GM21528 (cell line): ENCODE results near the gene TOR1A.
A peak's percentile ranks its signal among the peaks of the same experiment; 100 is the strongest.

Experiments used
- ATAC-seq: cut with Tn5 transposase; IDR thresholded peaks from one replicate; pipeline ENCODE4 v1.9.1; 2021; ENCODE audit warnings: mild to moderate bottlenecking, moderate library complexity; ENCODE audit not compliant: unreplicated experiment, low FRiP score

TOR1A gene

DNA sequence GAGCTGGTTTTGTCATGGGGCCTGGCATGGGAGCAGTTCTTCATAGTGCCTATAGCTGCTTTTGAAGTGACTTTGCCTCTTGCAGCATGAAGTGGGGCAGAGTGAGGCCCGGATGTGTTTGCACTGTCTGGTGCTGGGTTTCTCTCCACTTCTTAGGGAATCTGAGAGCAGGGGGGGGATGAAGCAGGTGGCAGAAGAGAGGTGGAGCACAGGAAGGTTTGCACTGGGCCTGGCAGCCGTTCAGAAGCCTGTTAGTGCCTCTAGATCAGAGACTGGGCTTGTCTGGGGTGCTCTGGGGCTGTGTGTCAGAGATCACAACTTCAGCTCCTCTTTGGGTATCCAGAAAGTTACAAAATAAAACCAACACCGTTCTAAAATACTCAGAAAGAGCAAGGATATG lies 29.7 kb upstream of the TOR1A start:
- no peak for ATAC-seq

GRCh38 chr9:129852579-129852978 lies 28.6 kb upstream of the TOR1A start:
- no peak for ATAC-seq

DNA sequence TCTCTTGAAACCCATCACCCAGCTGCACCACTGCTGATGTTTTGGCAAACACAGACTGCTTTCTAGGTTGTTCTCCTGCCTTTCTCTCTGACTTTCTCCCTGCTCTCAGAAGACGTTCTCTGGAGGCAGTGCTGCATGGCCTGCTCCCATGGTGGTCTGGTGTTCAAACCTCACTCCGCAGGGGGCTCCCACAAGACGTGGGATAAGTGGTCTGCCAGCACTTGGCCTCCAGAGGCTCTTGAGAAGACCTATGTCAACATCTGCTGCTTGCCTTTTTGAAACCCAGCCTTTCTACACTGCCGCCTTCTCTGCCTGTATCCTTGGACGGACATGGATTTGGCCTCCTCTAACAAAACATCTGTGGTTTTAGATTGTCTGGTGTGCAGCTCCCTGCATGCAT lies 27.9 kb upstream of the TOR1A start:
- no peak for ATAC-seq

DNA sequence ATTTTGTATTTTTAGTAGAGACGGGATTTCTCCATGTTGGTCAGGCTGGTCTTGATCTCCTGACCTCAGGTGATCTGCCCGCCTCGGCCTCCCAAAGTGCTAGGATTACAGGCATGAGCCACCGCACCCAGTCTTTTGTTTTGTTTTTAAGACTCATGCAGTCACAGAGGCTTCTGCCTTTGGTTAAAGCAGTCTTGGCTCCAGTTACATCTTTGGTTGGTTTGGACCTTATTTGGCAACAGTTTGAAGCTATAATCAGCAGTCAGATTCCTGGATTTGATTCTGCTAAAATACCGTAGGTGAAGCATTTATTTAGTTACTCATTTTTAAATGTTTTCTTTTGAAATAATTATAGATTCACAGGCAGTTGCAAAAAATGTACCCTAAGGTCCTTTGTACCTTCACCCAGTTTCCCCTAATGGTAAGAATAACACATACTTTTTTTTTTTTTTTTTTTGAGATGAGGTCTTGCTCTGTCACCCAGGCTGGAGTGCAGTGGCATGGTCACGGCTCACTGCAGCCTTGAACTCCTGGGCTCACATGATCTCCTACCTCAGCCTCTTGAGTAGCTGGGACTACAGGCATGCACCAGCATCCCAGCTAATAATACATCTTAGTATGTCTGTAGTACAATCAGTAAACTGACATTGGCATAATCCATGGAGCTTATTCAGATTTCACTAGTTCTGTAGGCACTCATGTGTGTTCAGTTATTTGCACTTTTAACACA lies 27.1 kb upstream of the TOR1A start:
- no peak for ATAC-seq

- no peak for ATAC-seq
Observed at GRCh38 chr9:129849901-129850300, 26.0 kb upstream of the TOR1A start.

DNA sequence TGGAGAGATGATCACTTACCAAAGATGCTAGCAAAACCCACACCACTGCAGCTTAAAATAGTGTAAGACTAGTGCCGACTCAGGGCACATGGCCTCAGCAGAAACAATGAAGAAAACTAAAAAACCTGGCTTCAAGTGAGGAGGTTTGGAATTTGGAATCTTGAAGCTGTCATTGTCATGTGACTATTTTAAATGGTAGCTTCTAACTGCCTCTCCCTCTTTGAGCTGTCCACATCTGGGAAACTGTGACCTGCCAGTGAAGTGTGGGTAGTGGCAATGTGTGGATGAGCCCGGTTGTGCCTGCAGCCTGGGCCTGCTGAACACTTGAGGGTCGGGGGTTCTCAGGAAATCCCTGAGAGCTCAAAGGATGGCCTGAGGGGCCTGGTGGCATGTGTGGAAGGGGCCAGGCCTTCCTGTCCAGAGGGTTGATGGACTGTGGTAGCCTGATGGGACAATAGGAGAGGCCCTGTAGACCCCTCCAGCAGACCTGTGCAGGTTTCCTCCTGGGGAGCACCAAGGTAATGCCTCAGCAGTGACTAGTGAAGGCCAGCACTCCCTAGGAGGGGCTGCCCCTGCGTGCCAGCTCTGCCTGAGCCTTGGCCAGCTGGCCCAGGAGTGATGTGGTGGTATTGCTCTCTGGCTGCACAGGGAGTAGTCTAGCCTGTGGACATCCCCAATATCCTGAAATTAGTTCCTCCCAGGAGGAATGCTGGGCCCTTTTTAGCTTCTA lies 24.9 kb upstream of the TOR1A start:
- no peak for ATAC-seq

- ATAC-seq: no peak
Observed at GRCh38 chr9:129845373-129845772, 21.4 kb upstream of the TOR1A start.

DNA sequence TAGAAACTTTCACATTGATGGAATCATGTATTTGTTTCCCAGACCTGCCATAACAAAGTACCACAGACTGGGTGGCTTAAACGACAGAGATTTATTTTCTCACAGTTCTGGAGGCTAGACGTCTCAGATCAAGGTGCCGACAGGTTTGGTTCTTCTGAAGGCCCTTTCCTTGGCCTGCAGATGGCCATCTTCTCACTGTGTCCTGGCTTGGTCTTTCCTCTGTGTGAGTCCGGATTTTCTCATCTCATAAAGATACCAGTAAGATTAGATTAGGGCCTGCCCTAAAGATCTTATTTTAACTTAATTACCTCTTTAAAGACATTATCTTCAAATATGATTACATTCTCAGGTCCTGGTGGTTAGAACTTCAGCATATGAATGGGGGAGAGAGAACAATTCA lies 17.1 kb upstream of the TOR1A start:
- no peak for ATAC-seq

- no peak for ATAC-seq
Observed at GRCh38 chr9:129840034-129840433, 16.1 kb upstream of the TOR1A start.

- no peak for ATAC-seq
Observed at GRCh38 chr9:129839324-129840023, 15.5 kb upstream of the TOR1A start.

DNA sequence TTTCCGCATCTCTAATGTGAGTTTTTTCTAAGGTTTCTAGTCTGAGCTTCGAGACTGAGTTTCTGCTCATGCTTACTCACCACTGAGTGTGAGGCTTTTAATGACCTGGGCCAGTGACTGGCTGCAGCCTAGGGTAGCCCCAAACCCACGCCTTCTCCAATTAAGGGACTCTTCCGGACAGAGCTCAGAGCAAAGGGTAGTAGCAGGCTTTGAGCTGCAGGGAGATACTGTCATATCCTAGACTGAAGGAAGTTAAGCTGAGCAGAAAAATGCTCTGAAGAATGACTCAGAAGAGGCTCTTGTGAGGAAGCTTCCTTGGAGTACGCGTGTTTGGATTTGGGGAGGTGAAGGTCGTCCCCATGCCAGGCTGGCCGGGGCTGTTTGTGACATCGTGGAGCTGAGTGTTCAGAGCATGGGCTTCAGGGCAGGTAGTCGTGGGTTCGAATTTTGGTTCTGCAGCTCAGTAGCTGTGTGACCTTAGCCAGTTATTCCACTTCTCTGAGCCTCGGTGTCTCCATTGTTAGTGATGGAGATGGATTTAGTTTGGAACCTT lies 14.8 kb upstream of the TOR1A start:
- no peak for ATAC-seq

DNA sequence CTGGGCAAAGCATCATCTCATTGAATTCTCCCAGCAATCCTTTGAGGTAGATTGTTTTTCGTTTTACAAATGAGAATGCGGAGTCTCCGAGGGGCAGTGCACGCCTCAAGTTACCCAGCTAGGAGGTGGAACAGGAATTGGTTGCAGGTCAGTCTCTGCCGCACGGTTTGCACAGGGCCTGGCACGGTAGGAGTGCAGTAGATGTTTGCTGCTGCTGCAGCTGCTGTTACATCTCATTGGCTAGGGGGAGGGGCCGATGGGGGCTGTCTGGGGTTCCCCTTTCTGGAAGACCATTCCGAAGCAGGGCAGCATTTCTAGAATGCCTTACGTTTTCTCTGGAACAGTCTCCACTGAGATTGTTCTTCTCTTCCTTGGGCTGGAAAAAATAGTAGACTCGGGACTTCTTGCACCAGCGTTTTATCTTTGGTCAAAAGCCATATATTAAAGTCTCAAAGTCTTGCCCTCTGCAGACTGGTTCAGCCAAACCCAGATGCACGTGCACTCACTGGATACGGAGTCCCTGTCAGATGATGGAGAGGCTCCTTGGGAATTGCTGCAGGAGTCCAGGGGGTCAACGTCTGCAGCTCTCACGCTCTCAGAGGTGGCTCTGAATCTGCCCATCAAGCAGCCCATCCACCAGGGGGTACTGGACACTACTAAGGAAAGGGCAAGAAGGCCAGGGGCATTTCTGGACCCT lies 12.5 kb upstream of the TOR1A start:
- no peak for ATAC-seq

GRCh38 chr9:129835860-129836223 lies 11.9 kb upstream of the TOR1A start:
- no peak for ATAC-seq

DNA sequence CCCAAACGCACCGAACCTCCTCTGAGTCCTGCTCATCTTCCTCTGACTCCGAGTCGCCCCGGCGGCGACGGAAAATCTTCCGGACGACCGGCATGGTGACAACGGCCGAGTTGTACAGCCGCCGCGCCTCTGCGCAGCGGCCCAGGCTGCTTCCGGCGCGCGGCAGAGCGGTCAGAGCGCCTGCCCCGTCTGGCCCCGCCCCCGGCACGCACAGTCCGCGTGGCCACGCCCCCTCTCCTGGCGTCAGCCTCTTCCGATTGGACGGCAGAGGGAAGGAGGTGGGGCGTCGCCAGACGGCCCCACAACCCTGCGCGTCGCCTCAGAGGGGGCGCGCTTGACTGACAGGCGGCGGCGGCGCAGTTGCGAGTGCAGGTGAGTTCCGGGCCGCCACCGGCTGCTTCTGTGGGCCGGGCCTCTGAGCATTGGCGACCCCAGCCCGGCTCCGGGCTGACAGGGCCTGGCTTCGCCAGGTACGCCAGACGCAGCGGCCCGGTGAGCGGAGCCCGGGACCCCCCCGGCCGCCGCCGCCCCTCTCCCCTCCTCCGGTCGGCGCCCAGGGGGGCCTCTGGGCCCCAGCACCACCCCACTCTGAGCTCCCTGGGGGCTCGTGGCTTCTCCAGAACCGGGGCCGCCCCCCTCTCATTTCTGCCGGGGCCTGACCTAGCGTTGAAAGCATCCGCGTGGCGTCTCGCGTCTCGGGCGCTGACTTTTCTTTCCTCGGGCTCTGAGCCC lies 11.4 kb upstream of the TOR1A start, which contains the start of the genes C9orf78 and USP20:
Gene C9orf78 (minus strand): TSS at position 148 of the 732 bp plus-strand sequence. CDS start 54 bp downstream, at position 94.
Gene USP20 (plus strand): TSS at position 331 of the 732 bp plus-strand sequence. CDS start 17,098 bp downstream, outside the sequence.
- ATAC-seq: peak; percentile 88

- ATAC-seq: peak; percentile 23
Observed at GRCh38 chr9:129834489-129835127, 10.7 kb upstream of the TOR1A start.

DNA sequence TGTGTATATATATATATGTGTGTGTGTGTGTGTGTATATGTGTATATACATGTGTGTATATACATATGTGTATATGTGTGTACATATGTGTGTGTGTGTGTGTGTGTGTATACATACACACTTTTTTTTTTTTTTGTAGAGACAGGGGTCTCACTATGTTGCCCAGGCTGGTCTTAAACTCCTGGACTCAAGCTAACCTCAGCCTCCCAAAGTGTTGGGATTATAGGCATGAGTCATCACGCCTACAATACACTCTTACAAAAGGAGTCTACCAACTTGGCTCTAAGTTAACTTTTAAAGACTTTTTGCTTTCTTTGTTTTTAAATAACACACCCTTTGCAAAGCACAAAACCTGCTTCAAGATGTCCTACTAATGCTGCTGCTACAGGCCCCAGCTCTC lies 9.0 kb upstream of the TOR1A start:
- no peak for ATAC-seq

GRCh38 chr9:129828969-129829368 lies 5.0 kb upstream of the TOR1A start:
- no peak for ATAC-seq

- ATAC-seq: no peak
Observed at GRCh38 chr9:129828051-129828450, 4.1 kb upstream of the TOR1A start.

GRCh38 chr9:129826759-129827158 lies 2.8 kb upstream of the TOR1A start:
- no peak for ATAC-seq
